ENCODE measurements around the gene ARFGAP1. TPM values are rescaled to one million over a fixed set of nuclear protein-coding genes. Genes with fewer than 3 reads are reported as not detected.

The ARFGAP1 gene
- total RNA-seq, 1 experiment from 2014 or later: 207 TPM

DNA sequence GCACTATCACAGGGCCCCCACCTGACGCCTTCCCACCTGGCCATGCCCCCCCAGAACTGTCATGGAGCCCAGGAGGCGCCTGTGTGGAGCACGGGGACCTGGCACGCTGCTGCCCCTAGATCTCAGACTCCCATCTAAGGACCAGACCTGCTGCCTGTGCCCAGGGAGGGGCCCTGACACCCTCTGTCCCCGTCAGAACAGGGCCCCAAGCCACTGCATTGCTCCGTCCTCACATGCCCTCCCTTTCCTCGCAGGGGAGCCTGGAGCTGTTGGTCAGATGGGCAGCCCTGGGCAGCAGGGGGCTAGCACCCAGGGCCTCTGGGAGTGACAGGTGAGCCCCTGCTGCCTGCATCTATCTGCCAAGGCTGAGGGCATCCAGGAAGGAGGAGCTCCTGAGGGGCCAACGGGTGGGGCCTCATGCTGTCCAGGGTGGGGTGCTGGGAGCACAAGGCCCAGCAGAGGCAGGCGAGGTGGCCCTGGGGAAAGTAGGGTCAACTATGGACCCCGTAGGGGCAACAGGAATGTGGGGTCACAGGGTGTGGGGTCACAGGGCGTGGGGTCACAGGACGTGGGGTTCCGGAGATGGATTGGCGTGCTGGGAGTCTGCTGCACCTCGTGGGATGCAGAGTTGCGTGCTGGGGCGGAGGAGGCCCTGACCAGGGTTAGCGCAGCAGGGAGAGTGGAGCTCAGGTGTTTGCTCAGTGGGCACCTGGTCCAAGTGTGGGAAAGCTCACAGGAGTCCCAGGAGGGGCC is 56.9 kb downstream of the ARFGAP1 start (continued):
- TF ChIP-seq HMGXB4 (CRISPR knock-in tag; IDR thresholded peaks at IDR 0.05): no peak

- H3K4me3 Mint-ChIP-seq: no peak overlapping the region
- H3K9me3 Mint-ChIP-seq: peaks cover 17% of the 10 kb centered on the region
- H3K4me1 Mint-ChIP-seq: no peaks in the 10 kb centered on the region
- CTCF ChIA-PET: interaction anchor here (1.0 to 2.0 kb wide), 6 partner anchors 21 to 107 kb away, joined by 4 to 13 read pairs (median 4); no protein-coding TSS in a partner anchor
- ATAC-seq (no peak), DNase-seq (ENCODE audit: low spot score) (no peak)
- peaks cover 6% of the 10 kb centered on the region for H3K36me3 Mint-ChIP-seq
- H3K27me3 Mint-ChIP-seq (ENCODE audit: low read depth): peaks cover 2% of the 10 kb centered on the region
- H3K27ac Mint-ChIP-seq: no peak overlapping the region
- no peak for TF ChIP-seq FOXP1 (CRISPR knock-in tag; IDR thresholded peaks at IDR 0.05; ENCODE audit: borderline replicate concordance)
- POLR2A ChIA-PET: interaction anchor here (1.1 kb wide), 1 partner anchor 20 kb away, joined by 4 read pairs; no protein-coding TSS in a partner anchor
Measured at GRCh38 chr20:63330084-63330760, 57.6 kb downstream of the ARFGAP1 start.

GRCh38 chr20:63330940-63331339 is 58.3 kb downstream of the ARFGAP1 start:
- TF ChIP-seq NR2C2 (CRISPR knock-in tag; IDR thresholded peaks at IDR 0.05) (no peak), E2F4 (CRISPR knock-in tag; IDR thresholded peaks at IDR 0.05; ENCODE audit: borderline replicate concordance, low read depth) (no peak), GRHL2 (CRISPR knock-in tag; IDR thresholded peaks at IDR 0.05; ENCODE audit: insufficient replicate concordance, severe bottlenecking) (no peak), NFATC4 (CRISPR knock-in tag; IDR thresholded peaks at IDR 0.05) (no peak), ELF4 (CRISPR knock-in tag; IDR thresholded peaks at IDR 0.05; ENCODE audit: low read depth) (no peak), EMX1 (CRISPR knock-in tag; IDR thresholded peaks at IDR 0.05) (no peak), TCF7 (CRISPR knock-in tag; IDR thresholded peaks at IDR 0.05; ENCODE audit: low read depth) (no peak), ZNF423 (CRISPR knock-in tag; IDR thresholded peaks at IDR 0.05) (no peak), SMAD3 (CRISPR knock-in tag; IDR thresholded peaks at IDR 0.05; ENCODE audit: borderline replicate concordance) (no peak), ZNF396 (CRISPR knock-in tag; IDR thresholded peaks at IDR 0.05; ENCODE audit: borderline replicate concordance) (no peak), FOXJ3 (CRISPR knock-in tag; IDR thresholded peaks at IDR 0.05; ENCODE audit: borderline replicate concordance) (no peak), ZNF416 (CRISPR knock-in tag; IDR thresholded peaks at IDR 0.05) (no peak), ZNF121 (CRISPR knock-in tag; IDR thresholded peaks at IDR 0.05) (no peak)
- TF ChIP-seq, protein P1, sequence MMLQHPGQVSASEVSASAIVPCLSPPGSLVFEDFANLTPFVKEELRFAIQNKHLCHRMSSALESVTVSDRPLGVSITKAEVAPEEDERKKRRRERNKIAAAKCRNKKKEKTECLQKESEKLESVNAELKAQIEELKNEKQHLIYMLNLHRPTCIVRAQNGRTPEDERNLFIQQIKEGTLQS (CRISPR knock-in tag; conservative IDR thresholded peaks at IDR 0.05): no peak
- TF ChIP-seq, protein P2, sequence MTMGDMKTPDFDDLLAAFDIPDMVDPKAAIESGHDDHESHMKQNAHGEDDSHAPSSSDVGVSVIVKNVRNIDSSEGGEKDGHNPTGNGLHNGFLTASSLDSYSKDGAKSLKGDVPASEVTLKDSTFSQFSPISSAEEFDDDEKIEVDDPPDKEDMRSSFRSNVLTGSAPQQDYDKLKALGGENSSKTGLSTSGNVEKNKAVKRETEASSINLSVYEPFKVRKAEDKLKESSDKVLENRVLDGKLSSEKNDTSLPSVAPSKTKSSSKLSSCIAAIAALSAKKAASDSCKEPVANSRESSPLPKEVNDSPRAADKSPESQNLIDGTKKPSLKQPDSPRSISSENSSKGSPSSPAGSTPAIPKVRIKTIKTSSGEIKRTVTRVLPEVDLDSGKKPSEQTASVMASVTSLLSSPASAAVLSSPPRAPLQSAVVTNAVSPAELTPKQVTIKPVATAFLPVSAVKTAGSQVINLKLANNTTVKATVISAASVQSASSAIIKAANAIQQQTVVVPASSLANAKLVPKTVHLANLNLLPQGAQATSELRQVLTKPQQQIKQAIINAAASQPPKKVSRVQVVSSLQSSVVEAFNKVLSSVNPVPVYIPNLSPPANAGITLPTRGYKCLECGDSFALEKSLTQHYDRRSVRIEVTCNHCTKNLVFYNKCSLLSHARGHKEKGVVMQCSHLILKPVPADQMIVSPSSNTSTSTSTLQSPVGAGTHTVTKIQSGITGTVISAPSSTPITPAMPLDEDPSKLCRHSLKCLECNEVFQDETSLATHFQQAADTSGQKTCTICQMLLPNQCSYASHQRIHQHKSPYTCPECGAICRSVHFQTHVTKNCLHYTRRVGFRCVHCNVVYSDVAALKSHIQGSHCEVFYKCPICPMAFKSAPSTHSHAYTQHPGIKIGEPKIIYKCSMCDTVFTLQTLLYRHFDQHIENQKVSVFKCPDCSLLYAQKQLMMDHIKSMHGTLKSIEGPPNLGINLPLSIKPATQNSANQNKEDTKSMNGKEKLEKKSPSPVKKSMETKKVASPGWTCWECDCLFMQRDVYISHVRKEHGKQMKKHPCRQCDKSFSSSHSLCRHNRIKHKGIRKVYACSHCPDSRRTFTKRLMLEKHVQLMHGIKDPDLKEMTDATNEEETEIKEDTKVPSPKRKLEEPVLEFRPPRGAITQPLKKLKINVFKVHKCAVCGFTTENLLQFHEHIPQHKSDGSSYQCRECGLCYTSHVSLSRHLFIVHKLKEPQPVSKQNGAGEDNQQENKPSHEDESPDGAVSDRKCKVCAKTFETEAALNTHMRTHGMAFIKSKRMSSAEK (CRISPR knock-in tag; IDR thresholded peaks at IDR 0.05; ENCODE audit: borderline replicate concordance): no peak
- TF ChIP-seq, protein P3, sequence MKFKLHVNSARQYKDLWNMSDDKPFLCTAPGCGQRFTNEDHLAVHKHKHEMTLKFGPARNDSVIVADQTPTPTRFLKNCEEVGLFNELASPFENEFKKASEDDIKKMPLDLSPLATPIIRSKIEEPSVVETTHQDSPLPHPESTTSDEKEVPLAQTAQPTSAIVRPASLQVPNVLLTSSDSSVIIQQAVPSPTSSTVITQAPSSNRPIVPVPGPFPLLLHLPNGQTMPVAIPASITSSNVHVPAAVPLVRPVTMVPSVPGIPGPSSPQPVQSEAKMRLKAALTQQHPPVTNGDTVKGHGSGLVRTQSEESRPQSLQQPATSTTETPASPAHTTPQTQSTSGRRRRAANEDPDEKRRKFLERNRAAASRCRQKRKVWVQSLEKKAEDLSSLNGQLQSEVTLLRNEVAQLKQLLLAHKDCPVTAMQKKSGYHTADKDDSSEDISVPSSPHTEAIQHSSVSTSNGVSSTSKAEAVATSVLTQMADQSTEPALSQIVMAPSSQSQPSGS (CRISPR knock-in tag; IDR thresholded peaks at IDR 0.05; ENCODE audit: borderline replicate concordance, low read depth): no peak
- TF ChIP-seq, protein P4, sequence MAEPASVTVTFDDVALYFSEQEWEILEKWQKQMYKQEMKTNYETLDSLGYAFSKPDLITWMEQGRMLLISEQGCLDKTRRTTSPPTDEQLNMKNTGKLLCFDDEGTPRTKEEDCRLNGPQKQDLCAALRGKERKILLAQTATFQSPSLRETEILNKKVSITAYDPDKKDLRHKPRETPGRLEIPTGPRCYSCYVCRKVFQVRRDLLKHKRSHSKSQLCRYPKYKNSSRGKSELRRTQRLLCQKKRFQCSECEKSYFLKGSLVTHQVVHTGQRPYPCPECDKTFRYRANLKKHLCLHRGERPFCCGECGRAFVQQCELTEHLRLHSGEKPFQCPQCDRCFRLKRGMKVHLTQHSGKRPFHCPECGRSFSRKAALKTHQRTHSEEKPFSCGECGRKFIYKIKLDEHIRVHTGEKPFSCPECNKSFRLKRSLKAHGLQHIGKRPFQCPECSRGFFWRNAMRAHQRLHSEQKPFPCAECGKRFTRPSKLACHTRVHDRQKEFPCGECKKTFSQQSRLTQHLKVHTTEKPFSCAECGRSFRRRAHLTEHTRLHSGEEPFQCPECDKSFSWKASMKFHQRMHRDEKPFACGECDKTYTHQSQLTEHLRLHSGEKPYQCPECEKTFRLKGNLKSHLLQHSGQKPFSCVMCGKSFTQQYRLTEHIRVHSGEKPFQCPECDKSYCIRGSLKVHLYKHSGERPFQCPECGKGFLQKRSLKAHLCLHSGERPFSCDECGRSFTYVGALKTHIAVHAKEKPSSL (CRISPR knock-in tag; conservative IDR thresholded peaks at IDR 0.05): no peak
- H3K27ac Mint-ChIP-seq: no peak overlapping the region
- POLR2A ChIA-PET: interaction anchor here (1.1 kb wide), 1 partner anchor 21 kb away, joined by 4 read pairs; no protein-coding TSS in a partner anchor
- ATAC-seq (peak; percentile 88), DNase-seq (ENCODE audit: low spot score) (peak; percentile 54)
- H3K27me3 Mint-ChIP-seq (ENCODE audit: low read depth): peaks cover 2% of the 10 kb centered on the region
- peaks cover 6% of the 10 kb centered on the region for H3K36me3 Mint-ChIP-seq
- no peaks in the 10 kb centered on the region for H3K4me1 Mint-ChIP-seq
- H3K9me3 Mint-ChIP-seq: peaks cover 22% of the 10 kb centered on the region
- H3K4me3 Mint-ChIP-seq: no peak overlapping the region
- CTCF ChIA-PET: interaction anchor here (1.0 to 2.0 kb wide), 7 partner anchors 21 to 275 kb away, joined by 3 to 13 read pairs (median 4); no protein-coding TSS in a partner anchor
